Stomach (tissue), 9 donors: ENCODE measurements around the gene ARMC3. TPM values are rescaled to one million over a fixed set of nuclear protein-coding genes. Genes with fewer than 3 reads are reported as not detected.

Experiments
- DNase-seq, 2 donors: peaks; one replicate each; pipeline versions ENCODE4 v3.0.0 to v3.0.0-alpha.2; 2013 to 2019
- H3K27ac ChIP-seq, 5 donors: fragments of 200-600 bp in 4 of 5; sonication (generic) in 4 of 5; one replicate each; pipeline ENCODE4 v1.5.1; 2013 to 2019; ENCODE audit warnings: mild to moderate bottlenecking in 1 of 5, moderate library complexity in 1 of 5
- H3K27me3 ChIP-seq, 3 donors: fragments of 200-600 bp; sonication (generic); one replicate each; pipeline ENCODE4 v1.5.1; 2017 to 2019; ENCODE audit warnings: mixed run types in 1 of 3
- H3K36me3 ChIP-seq, 4 donors: fragments of 200-600 bp; sonication (generic); 1 replicate in 3 of 4; 2 replicates in 1 of 4; pipeline ENCODE4 v1.5.1; 2016 to 2019
- H3K4me1 ChIP-seq, 4 donors: fragments of 200-600 bp; sonication (generic); one replicate each; pipeline ENCODE4 v1.5.1; 2016 to 2019
- H3K4me3 ChIP-seq, 4 donors: fragments of 200-600 bp; sonication (generic) in 3 of 4; one replicate each; pipeline ENCODE4 v1.5.1; 2016 to 2019; ENCODE audit warnings: mild to moderate bottlenecking in 1 of 4
- H3K9me3 ChIP-seq, 4 donors: fragments of 200-600 bp; sonication (generic); one replicate each; pipeline ENCODE4 v1.5.1; 2016 to 2019
- EP300 ChIP-seq: sonication (generic); formaldehyde crosslinking; IDR thresholded peaks from one replicate; pipeline ENCODE4 v1.6.1; 2017; ENCODE audit warnings: antibody characterized with exemption
- POLR2A ChIP-seq, 4 donors: fragments of 450-650 bp; IDR thresholded peaks; one replicate each; pipeline ENCODE4 v1.6.1; 2016; ENCODE audit warnings: antibody characterized with exemption in 4 of 4, control low read depth in 2 of 4, mild to moderate bottlenecking in 1 of 4, moderate library complexity in 1 of 4
- POLR2AphosphoS5 ChIP-seq, 3 donors: sonication (generic); formaldehyde crosslinking; IDR thresholded peaks; one replicate each; pipeline ENCODE4 v1.6.1; 2016; ENCODE audit warnings: antibody characterized with exemption in 3 of 3
- WGBS, 5 donors: extraction: QIAGEN DNeasy Blood & Tissue Kit in 3 of 5; methylation state at CpG; one replicate each; pipeline versions ENCODE4 v1.1.5 to v1.1.7; 2013 to 2018; 5-methylcytosine and 5-hydroxymethylcytosine counted together
- intact Hi-C: fragments of 100-400 bp; cut with DNase I; formaldehyde crosslinking; loops from one replicate; pipeline ENCODE4 v1.15.1; 2023; ENCODE audit warnings: low total_unique reads
- polyA plus RNA-seq, 3 donors: library from polyadenylated mRNA; stranded (reverse); fragments of 200-250 nt; gene quantifications; one replicate each; pipeline ENCODE4 v1.2.3, GENCODE V29; 2013
- total RNA-seq, 5 donors: library from RNA; depleted of rRNA; stranded (reverse); fragments of >200 nt; gene quantifications; one replicate each; pipeline versions ENCODE4 v1.1.0 to v1.2.3, GENCODE V29; 2014 to 2016
- TF ChIP-seq, protein P1 (sequence below), 7 experiments: fragments of 450-650 bp in 4 of 7; fragments of 200-600 bp in 3 of 7; sonication (generic) in 3 of 7; IDR thresholded peaks; one replicate each; pipeline ENCODE4 v1.5.1; 2016 to 2019; ENCODE audit warnings: antibody characterized with exemption in 7 of 7, control low read depth in 2 of 7, mild to moderate bottlenecking in 1 of 7
- donor health status: healthy with polysubstance abuse.
- donor health status: Bipolar disorder and iron deficiency.
- donor health status: healthy.

Gene ARMC3
- total and polyA plus RNA-seq, 8 donors, result not detected

DNA sequence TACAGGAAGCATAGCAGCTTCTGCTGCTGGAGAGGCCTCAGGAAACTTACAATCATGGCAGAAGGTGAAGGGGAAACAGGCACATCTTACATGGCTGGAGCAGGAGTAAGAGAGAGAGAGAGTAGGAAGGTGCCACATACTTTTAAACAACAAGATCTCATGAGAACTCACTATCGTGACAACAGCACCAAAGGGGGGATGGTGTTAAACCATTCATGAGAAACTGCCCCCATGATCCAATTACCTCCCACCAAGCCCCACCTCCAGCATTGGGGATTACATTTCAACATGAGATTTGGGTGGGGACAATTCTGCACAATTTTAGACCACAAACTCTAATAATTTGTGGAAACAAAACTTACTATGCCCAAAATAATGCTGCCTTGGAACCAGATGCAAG is 16.8 kb upstream of the ARMC3 start:
- Histone ChIP-seq H3K27ac (no peak overlapping the region), H3K4me3 (no peak overlapping the region), H3K4me1 (peaks cover 0 to 12% (median 3%) of the 10 kb centered on the region in 4 donors), H3K9me3 (peaks cover 0 to 19% (median 13%) of the 10 kb centered on the region in 4 donors), H3K27me3 (no peaks in the 10 kb centered on the region), H3K36me3 (no peaks in the 10 kb centered on the region)
- intact Hi-C loops, result no loop called here
- no peak for DNase-seq
- TF ChIP-seq POLR2A (IDR thresholded peaks at IDR 0.05), result no peak
- TF ChIP-seq, protein P1, sequence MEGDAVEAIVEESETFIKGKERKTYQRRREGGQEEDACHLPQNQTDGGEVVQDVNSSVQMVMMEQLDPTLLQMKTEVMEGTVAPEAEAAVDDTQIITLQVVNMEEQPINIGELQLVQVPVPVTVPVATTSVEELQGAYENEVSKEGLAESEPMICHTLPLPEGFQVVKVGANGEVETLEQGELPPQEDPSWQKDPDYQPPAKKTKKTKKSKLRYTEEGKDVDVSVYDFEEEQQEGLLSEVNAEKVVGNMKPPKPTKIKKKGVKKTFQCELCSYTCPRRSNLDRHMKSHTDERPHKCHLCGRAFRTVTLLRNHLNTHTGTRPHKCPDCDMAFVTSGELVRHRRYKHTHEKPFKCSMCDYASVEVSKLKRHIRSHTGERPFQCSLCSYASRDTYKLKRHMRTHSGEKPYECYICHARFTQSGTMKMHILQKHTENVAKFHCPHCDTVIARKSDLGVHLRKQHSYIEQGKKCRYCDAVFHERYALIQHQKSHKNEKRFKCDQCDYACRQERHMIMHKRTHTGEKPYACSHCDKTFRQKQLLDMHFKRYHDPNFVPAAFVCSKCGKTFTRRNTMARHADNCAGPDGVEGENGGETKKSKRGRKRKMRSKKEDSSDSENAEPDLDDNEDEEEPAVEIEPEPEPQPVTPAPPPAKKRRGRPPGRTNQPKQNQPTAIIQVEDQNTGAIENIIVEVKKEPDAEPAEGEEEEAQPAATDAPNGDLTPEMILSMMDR (IDR thresholded peaks at IDR 0.05), result no peak
- WGBS, 5 donors, result 60 to 100% (median 96%) methylated on average over 1 of the region's 1 CpG

DNA sequence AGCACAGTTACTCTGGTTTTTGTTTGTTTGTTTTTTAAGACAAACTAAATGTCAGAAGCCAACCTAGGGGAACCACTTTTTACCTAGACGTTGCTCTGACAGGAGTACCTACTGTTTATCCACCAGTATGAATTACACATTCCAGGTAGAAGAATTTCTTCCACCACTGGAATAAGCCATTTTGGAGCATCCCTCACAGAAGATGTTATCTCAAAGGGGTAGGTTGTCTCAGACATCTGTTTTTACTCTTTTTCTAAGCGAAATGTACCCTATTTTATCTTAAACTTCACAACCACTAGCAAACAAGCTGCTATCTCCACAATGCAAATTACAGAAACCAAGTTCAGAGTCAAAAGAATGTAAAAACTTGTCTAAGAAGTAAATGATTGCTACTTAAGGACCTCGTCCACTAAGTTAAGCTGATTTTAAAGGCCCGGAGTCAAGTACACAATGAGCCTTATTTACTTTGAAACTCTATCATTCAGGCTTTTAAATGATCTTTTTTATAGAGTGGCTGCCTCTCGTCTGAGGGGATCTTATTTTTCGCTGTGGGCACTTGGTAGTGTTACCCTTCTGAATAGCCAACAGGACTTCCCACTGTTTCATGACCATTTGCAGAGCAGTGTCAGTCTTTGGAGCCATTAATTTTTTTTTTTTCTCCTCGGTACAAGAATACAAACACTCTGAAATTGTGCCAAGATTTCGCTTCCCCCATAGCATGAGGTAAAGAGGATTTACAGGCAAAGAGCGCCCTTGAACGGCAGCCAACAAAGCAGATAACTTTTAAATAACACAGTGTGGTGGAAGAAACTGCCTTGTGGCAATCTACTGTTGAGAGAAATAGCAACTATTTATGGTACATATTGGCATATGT is 15.7 kb upstream of the ARMC3 start:
- TF ChIP-seq POLR2AphosphoS5 (IDR thresholded peaks at IDR 0.05) (no peak), POLR2A (IDR thresholded peaks at IDR 0.05) (no peak), EP300 (no peak)
- TF ChIP-seq, protein P1 (IDR thresholded peaks at IDR 0.05), result no peak
- 22 to 36% (median 24%) methylated on average over 10 of the region's 10 CpGs for WGBS, 5 donors
- H3K36me3 ChIP-seq, result no peaks in the 10 kb centered on the region
- intact Hi-C loops, result no loop called here
- H3K4me3 ChIP-seq, result no peak overlapping the region
- peaks cover 0 to 12% (median 3%) of the 10 kb centered on the region in 4 donors for H3K4me1 ChIP-seq
- H3K27me3 ChIP-seq, result no peaks in the 10 kb centered on the region
- no peak overlapping the region for H3K27ac ChIP-seq
- peaks cover 0 to 22% (median 14%) of the 10 kb centered on the region in 4 donors for H3K9me3 ChIP-seq
- peak in 1 of 2 donors; percentile 86 for DNase-seq

DNA sequence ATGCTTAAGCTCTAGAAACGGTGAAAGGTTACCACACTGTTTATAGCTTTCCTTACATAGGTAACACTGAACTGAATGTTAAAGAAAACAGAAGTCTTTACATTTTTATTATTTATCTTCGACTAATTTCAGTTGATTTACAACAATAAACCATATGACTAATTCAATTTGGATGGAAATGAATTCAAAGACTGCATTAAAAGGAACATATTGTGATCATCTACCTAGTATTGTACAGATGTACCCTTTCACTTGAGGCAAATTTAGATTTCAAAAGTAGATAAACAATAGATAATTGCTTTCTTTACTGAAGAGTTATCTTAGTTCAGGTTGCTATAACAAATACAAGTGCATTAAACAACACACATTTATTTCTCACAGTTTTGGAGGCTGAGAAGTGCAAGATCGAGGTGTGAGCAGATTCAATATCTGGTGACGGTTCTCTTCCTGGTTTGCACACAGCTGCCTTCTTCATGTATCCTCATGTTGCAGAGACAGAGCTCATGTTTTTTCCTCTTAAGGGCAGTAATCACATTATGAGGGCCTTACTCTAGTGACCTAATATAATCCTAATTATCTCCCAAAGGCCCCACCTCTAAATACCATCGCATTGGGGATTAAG is 15.0 kb upstream of the ARMC3 start:
- no peak overlapping the region for H3K27ac ChIP-seq
- intact Hi-C loops, result no loop called here
- no peak overlapping the region for H3K4me3 ChIP-seq

DNA sequence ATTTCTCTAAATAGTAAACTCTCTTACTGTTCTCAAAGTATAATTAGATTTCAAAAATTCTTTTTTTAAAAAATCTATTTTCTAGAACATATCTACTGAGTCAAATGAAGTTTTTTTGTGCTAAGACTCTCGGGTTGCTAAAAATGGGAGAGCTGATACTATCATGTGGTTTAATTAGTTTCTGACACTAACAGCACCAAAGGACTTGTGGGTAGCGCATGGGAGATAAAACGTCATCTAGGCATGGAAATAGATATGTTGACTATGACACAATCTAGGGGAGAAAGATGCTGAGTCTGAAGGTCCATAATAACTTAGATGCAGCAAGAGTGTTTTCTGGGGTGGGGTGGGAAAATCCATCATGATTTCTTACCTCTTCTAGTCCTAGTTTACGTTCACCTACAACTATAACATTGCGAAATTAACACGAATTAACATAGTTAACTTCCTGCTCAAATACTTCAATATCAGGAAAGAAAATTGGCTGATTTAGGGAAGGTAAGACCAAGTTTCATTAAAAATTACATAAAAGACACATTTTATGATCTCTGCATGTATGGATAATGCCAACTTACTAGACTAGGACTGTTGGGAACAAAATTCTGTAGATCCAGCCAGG is 14.3 kb upstream of the ARMC3 start:
- DNase-seq, result no peak
- Histone ChIP-seq H3K9me3 (peaks cover 0 to 18% (median 9%) of the 10 kb centered on the region in 4 donors), H3K36me3 (no peaks in the 10 kb centered on the region), H3K4me3 (no peak overlapping the region), H3K27ac (no peak overlapping the region), H3K27me3 (no peaks in the 10 kb centered on the region), H3K4me1 (peaks cover 0 to 12% (median 3%) of the 10 kb centered on the region in 4 donors)
- TF ChIP-seq POLR2A (IDR thresholded peaks at IDR 0.05), result no peak
- TF ChIP-seq, protein P1 (IDR thresholded peaks at IDR 0.05), result no peak
- no peak for TF ChIP-seq EP300
- TF ChIP-seq POLR2AphosphoS5 (IDR thresholded peaks at IDR 0.05), result no peak
- intact Hi-C loops, result no loop called here
- WGBS, 5 donors, result 80 to 90% (median 82%) methylated on average over 6 of the region's 6 CpGs

More for the DNA sequence above, 15.0 kb upstream of the ARMC3 start:
- no peaks in the 10 kb centered on the region for H3K36me3 ChIP-seq
- H3K27me3 ChIP-seq, result no peaks in the 10 kb centered on the region
- peaks cover 0 to 25% (median 14%) of the 10 kb centered on the region in 4 donors for H3K9me3 ChIP-seq
- peaks cover 0 to 12% (median 3%) of the 10 kb centered on the region in 4 donors for H3K4me1 ChIP-seq
- TF ChIP-seq POLR2AphosphoS5 (IDR thresholded peaks at IDR 0.05) (no peak), POLR2A (IDR thresholded peaks at IDR 0.05) (no peak), EP300 (no peak)
- TF ChIP-seq, protein P1 (IDR thresholded peaks at IDR 0.05), result no peak
- 48 to 55% (median 49%) methylated on average over 5 of the region's 5 CpGs for WGBS, 5 donors
- DNase-seq, result no peak
